GM12872 (cell line): ENCODE measurements around the gene NEU2.

Experiments
- TF ChIP-seq, protein P1 (sequence below): IDR thresholded peaks from 3 replicates; pipeline ENCODE4 v1.5.1; 2011; ENCODE audit warnings: low read depth, mild to moderate bottlenecking, low read length, moderate library complexity; ENCODE audit not compliant: insufficient read depth

Gene NEU2

DNA sequence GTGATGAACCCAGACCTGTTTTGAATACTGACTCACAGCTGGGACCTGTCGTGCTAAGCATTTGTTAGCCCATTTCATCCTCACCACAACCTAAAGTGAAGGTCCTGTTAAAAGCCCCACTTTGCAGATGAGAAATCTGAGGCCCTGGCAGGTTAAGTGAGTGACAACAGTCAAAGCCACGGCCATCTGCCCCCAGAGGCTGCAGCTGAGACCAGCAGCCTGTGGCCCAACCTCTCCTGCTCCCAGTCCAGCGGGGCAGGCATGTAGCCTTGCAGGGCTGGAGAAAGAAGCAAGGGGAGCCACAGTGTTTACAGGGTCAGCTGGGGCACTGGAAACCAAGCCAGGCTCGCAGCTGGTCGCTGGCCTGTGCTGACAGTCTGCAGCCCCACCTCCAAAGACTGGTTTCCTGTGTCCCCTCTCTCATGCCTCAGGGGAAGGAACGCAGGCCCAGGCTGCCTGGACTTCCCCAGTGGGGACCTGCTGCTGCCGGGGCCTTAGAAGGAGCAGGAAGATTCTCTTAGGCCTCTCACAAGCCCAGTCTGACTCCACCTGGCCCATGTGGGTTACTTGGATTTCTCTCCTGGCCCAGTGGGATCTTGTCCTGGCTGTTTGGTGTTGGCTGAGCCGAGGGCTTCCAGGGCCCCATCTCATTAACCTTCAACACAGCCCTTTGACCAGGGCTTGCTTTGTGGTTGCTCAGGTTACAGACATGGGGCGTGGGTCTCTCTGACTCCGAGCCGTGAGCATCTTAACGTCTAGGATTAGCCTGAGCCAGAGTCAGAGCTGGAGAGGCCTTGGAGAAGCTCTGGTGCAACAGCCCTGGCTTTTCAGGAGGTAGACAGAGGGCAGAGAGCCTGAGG is 29.3 kb downstream of the NEU2 start:
- TF ChIP-seq, protein P1, sequence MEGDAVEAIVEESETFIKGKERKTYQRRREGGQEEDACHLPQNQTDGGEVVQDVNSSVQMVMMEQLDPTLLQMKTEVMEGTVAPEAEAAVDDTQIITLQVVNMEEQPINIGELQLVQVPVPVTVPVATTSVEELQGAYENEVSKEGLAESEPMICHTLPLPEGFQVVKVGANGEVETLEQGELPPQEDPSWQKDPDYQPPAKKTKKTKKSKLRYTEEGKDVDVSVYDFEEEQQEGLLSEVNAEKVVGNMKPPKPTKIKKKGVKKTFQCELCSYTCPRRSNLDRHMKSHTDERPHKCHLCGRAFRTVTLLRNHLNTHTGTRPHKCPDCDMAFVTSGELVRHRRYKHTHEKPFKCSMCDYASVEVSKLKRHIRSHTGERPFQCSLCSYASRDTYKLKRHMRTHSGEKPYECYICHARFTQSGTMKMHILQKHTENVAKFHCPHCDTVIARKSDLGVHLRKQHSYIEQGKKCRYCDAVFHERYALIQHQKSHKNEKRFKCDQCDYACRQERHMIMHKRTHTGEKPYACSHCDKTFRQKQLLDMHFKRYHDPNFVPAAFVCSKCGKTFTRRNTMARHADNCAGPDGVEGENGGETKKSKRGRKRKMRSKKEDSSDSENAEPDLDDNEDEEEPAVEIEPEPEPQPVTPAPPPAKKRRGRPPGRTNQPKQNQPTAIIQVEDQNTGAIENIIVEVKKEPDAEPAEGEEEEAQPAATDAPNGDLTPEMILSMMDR, result peak; percentile 78

DNA sequence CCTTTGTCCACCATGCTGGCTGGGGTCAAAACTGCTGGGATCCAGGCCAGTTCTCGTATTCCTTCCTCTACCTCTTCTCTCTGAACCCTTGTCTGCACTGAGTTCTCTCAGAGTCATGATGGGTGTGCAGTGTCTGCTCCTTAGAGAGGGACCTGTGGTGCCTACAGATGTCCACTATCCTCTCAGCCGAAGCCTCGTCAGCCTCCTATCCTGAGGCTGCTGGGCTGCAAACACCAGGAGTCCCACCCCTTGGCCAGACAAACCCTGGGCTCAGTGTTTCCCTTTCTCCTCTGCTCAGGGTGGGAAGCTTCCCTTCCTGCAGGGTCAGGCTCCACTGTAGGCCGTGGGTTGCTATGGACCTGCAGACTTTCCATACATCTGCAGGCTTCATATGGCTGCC is 30.0 kb downstream of the NEU2 start:
- TF ChIP-seq, protein P1, result no peak

DNA sequence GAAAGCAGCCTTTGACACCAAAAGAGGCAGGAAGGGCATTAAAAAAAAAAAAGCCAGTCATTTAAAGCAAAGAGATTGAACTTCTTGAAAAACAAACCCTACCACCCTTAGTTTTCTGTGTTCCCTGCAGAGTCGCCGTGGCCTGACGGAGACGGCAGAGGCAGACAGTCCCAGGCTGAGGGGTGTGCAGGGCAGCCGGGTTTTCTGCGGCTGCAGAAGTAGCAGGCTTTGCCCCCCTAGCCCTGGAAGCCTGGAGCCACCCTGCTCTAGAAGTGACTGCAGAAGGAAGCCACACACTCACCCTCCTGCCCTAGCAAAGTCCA is 30.4 kb downstream of the NEU2 start:
- TF ChIP-seq, protein P1, result no peak

DNA sequence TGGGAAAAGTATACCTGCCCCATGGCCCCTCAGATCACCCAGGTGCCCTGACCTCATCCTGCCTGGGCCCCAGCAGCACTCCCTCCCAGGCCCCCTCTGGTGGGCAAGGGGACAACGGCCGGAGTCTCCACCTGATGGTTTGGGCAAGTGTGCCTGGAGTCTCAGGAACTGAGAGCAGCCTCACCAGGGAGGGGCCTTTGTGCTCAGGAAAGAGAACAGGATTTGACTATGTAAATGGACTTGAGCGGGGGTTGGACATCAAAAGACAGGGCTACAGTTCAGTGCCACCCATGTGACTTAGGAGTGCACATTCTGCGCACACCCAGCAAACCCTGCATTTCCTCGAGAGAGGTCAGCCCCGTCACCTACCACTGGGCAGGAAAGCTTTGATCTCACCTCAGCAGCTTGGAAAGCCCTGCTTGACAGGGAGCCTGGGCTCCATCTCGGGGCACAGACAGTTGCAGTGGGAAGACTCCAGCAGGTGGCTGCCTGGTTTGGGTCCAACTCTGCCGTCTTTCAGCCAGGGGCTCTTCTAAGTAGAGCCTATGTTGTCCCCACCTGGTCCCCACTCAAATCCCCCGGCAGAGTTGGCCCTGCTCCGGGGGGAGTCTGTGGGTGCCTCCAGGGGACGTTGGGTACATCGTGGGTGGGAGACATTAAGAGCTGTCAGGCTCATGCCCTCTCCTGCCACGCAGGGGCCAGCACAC is 30.9 kb downstream of the NEU2 start:
- TF ChIP-seq, protein P1, result peak; percentile 57; the same call in 2 of the 3 replicates

DNA sequence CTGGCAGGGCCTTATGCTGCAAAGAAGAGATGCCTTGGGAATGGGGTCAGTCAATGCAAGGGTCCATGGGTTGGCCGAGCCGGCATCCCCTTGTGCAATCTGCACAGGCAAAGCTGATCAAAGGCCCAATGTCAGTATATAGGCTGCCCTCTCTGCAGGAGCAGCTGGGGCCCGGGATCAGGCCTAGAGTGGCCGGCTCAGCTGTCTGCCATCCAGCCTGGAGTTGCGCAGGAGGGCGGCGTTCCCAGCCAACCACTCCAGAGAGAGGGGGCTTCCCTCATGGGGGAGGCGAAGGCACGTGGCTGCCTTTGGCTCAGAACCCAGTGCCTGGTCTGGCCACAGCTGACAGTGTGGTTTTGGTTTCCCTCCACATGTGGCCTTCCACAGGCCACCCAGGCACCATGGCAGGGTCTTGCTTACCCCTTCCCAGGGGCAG is 31.5 kb downstream of the NEU2 start:
- TF ChIP-seq, protein P1, result no peak

DNA sequence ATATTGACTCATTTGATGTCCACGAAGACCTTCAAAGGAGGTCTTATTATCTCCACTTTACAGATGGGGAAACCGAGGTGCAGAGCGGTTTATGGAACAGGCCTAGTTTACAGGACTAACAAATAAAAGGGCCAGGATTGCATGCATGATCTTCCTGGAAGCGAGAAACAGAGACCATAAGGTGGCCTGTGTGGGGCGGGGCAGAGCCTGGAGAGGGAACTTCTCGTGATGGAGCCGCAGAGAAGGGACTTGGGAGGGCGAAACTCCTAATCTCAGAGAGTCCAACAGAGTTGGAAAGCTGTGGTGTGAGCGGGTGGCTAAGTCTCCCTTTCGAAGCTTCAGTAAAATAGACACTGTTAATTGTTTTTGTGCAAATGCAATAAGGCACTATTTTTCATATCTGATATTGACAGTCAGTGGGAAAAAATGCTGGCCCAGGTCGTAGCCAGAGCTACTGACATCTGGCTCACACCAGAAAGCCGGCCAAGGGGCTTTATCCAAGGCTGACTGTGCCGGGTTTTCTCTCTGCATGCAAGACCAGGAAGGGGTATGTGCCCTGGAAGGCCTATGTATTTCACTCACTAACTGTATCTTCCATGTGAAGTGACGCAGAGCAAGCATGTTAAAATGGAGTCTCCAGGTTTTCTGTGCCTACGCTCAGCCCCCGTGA is 32.2 kb downstream of the NEU2 start:
- TF ChIP-seq, protein P1, result no peak

DNA sequence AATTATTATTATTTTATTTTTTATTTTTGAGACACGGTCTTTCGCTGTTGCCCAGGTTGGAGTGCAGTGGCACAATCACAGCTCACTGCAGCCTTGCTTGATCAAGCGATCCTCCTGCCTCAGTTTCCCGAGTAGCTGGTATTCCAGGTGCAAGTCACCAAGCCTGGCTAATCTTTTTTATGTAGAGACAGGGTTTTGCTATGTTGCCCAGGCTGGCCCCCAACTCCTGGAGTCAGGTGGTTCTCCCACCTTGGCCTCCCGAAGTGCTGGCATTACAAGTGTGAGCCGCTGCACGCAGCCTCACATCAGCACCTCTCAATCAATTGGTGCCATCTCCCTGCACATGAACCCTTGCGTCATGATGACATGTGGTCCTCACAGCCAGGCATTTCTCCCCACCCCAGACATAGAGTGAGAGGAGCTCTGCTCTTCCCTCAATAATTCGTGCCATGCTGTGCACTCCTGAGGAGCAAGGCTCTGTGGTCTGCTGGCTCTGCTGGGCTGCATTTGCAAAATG is 33.5 kb downstream of the NEU2 start:
- TF ChIP-seq, protein P1, result no peak
